Jurkat, Clone E6-1 (cell line): Measurements from ENCODE around the gene DENND1A.
A peak's percentile ranks its signal among the peaks of the same experiment; 100 is the strongest.

Experiments used
- DNase-seq: peaks from one replicate; pipeline ENCODE4 v3.0.0-alpha.2; 2011; ENCODE audit warnings: low read depth, low spot score
- H3K4me3 ChIP-seq: 2 replicates; pipeline ENCODE4 v1.5.1; 2011; ENCODE audit warnings: mild to moderate bottlenecking, low read length, control low read depth, moderate library complexity

The DENND1A gene

GRCh38 chr9:123358181-123358905 lies 571.6 kb downstream of the DENND1A start:
- no peak for DNase-seq
- no peak overlapping the region for H3K4me3 ChIP-seq

GRCh38 chr9:123357743-123358059 lies 572.2 kb downstream of the DENND1A start:
- H3K4me3 ChIP-seq, result no peak overlapping the region
- DNase-seq, result no peak

GRCh38 chr9:123356851-123357742 lies 572.8 kb downstream of the DENND1A start:
- no peak for DNase-seq
- H3K4me3 ChIP-seq, result no peak overlapping the region

- no peak for DNase-seq
- no peak within 1 kb of the TSS for H3K4me3 ChIP-seq
These were observed 574.0 kb downstream of the DENND1A start, which contains the start of gene CRB2 for GRCh38 chr9:123355761-123356431. CRB2 (plus strand) TSS chr9:123356197; CDS start chr9:123356261, 64 bp downstream.

- no peak for DNase-seq
- H3K4me3 ChIP-seq, result no peak overlapping the region
These were observed 575.0 kb downstream of the DENND1A start for GRCh38 chr9:123354806-123355508.

GRCh38 chr9:123353984-123354591 lies 575.8 kb downstream of the DENND1A start:
- H3K4me3 ChIP-seq, result no peak overlapping the region
- DNase-seq, result peak; percentile 42

- H3K4me3 ChIP-seq, result no peak overlapping the region
- DNase-seq, result no peak
These were observed 576.9 kb downstream of the DENND1A start for GRCh38 chr9:123353041-123353440.

GRCh38 chr9:123350590-123351310 lies 579.2 kb downstream of the DENND1A start:
- no peak for DNase-seq
- H3K4me3 ChIP-seq, result no peak overlapping the region

GRCh38 chr9:123349691-123350480 lies 580.0 kb downstream of the DENND1A start:
- peak; percentile 53 for DNase-seq
- no peak overlapping the region for H3K4me3 ChIP-seq

GRCh38 chr9:123349033-123349432 lies 580.9 kb downstream of the DENND1A start:
- DNase-seq, result no peak
- H3K4me3 ChIP-seq, result no peak overlapping the region

- H3K4me3 ChIP-seq, result no peak overlapping the region
- no peak for DNase-seq
These were observed 581.5 kb downstream of the DENND1A start for GRCh38 chr9:123348317-123348992.

- H3K4me3 ChIP-seq, result no peak overlapping the region
- no peak for DNase-seq
These were observed 582.5 kb downstream of the DENND1A start for GRCh38 chr9:123347289-123348060.

GRCh38 chr9:123346826-123347225 lies 583.1 kb downstream of the DENND1A start:
- no peak overlapping the region for H3K4me3 ChIP-seq
- DNase-seq, result no peak

GRCh38 chr9:123346026-123346425 lies 583.9 kb downstream of the DENND1A start:
- no peak overlapping the region for H3K4me3 ChIP-seq
- no peak for DNase-seq

GRCh38 chr9:123345567-123345955 lies 584.4 kb downstream of the DENND1A start:
- no peak for DNase-seq
- H3K4me3 ChIP-seq, result no peak overlapping the region

- no peak overlapping the region for H3K4me3 ChIP-seq
- DNase-seq, result no peak
These were observed 585.6 kb downstream of the DENND1A start for GRCh38 chr9:123344192-123344949.
